Measurements from ENCODE around the gene FRMD3.

The FRMD3 gene

DNA sequence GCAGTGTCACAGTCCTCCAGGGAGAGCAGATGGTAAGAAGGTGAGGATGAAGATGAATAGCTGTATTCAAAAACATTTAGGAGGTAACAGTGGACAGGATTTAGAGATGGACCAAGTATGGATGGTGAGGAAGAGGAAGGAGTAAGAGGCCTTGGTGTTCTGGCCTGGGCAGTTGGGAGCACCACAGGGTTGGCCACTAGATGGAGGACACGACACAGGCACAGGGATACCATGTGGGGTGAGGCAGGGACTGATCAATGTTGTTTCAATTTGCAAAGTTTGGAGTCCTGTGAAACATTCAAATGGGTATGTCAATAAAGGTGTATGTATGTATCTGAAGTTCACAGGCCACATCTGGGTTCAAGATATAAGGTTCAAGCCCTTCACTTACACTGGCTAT is 334.2 kb downstream of the FRMD3 start:
- Histone ChIP-seq H3K27ac (ENCODE audit: low read depth, low read length) (no peak overlapping the region), H3K9me3 (ENCODE audit: control insufficient read depth, insufficient read depth, low read length) (no peaks in the 10 kb centered on the region), H3K4me1 (ENCODE audit: control insufficient read depth, insufficient read depth, low read length) (no peaks in the 10 kb centered on the region), H3K27me3 (ENCODE audit: control insufficient read depth, insufficient read depth, low read length) (no peaks in the 10 kb centered on the region), H3K36me3 (ENCODE audit: control insufficient read depth, insufficient read depth, low read length) (no peaks in the 10 kb centered on the region), H3K9ac (ENCODE audit: low read depth, low read length) (no peak overlapping the region), H3K4me3 (ENCODE audit: low read depth, low read length) (no peak overlapping the region)

DNA sequence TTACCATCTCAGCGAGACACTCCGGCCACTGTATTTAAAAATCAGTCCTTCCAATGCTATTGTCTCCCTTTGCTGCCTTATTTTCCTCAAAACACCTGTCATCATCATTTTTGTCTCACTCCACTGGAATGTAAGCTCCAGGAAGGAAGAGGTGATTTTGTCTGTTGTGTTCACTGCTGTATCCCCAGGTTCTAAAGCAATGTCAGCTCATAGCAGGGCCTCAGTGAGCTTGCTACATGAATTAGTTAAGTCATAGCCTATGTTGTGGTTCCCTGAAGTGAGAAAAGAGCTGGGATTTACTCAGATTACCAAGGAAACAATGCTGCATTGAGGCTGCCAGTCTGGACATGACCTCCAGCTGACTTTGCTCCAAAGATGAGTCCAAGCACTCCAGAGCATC is 337.7 kb downstream of the FRMD3 start:
- Histone ChIP-seq H3K27ac (ENCODE audit: low read depth, low read length) (no peak overlapping the region), H3K36me3 (ENCODE audit: control insufficient read depth, insufficient read depth, low read length) (no peaks in the 10 kb centered on the region), H3K4me1 (ENCODE audit: control insufficient read depth, insufficient read depth, low read length) (peaks cover 6% of the 10 kb centered on the region; the same call in 1 of the 2 replicates), H3K4me3 (ENCODE audit: low read depth, low read length) (no peak overlapping the region), H3K9me3 (ENCODE audit: control insufficient read depth, insufficient read depth, low read length) (no peaks in the 10 kb centered on the region), H3K27me3 (ENCODE audit: control insufficient read depth, insufficient read depth, low read length) (no peaks in the 10 kb centered on the region), H3K9ac (ENCODE audit: low read depth, low read length) (no peak overlapping the region)

DNA sequence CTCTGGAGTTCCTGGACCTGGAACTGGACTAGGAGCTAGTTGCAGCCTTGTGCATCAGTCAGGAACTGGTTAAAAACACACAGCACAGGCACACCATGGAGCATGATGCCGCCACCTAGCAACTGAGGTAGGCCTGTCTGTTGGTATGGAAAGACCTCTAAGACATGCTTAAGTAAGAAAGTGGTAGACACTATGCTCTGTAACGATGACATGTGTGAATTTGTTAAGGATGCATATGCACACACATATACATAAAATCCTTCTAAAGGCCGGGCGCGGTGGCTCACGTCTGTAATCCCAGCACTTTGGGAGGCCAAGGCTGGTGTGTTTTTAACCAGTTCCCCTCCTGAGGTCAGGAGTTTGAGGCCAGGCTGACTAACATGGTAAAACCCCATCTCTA is 338.4 kb downstream of the FRMD3 start:
- H3K4me1 ChIP-seq (ENCODE audit: control insufficient read depth, insufficient read depth, low read length), result peaks cover 6% of the 10 kb centered on the region; the same call in 1 of the 2 replicates
- no peaks in the 10 kb centered on the region for H3K27me3 ChIP-seq (ENCODE audit: control insufficient read depth, insufficient read depth, low read length)
- H3K4me3 ChIP-seq (ENCODE audit: low read depth, low read length), result no peak overlapping the region
- no peaks in the 10 kb centered on the region for H3K36me3 ChIP-seq (ENCODE audit: control insufficient read depth, insufficient read depth, low read length)
- no peaks in the 10 kb centered on the region for H3K9me3 ChIP-seq (ENCODE audit: control insufficient read depth, insufficient read depth, low read length)
- H3K27ac ChIP-seq (ENCODE audit: low read depth, low read length), result no peak overlapping the region
- no peak overlapping the region for H3K9ac ChIP-seq (ENCODE audit: low read depth, low read length)

DNA sequence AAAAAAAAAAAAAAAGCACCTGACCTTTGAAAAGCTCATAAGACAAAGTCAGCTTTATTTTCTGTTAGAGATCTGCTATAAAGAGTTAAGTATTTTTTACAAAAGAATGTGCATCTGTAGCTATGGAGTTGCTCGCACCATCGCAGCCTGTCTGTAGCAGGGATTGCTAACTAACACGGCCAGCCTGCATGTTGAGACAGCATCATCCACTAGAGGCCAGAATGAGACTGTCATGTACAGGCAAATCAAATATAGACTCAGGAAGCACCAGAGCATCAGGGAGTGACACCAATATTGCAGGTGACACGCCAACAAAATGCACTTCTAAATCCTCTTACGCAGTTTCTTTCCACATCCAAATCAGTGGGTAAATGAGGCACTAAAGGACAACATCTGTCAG is 339.0 kb downstream of the FRMD3 start:
- no peaks in the 10 kb centered on the region for H3K27me3 ChIP-seq (ENCODE audit: control insufficient read depth, insufficient read depth, low read length)
- H3K36me3 ChIP-seq (ENCODE audit: control insufficient read depth, insufficient read depth, low read length), result no peaks in the 10 kb centered on the region
- peaks cover 6% of the 10 kb centered on the region; the same call in 1 of the 2 replicates for H3K4me1 ChIP-seq (ENCODE audit: control insufficient read depth, insufficient read depth, low read length)
- no peak overlapping the region for H3K27ac ChIP-seq (ENCODE audit: low read depth, low read length)
- no peak overlapping the region for H3K4me3 ChIP-seq (ENCODE audit: low read depth, low read length)
- H3K9ac ChIP-seq (ENCODE audit: low read depth, low read length), result no peak overlapping the region
- no peaks in the 10 kb centered on the region for H3K9me3 ChIP-seq (ENCODE audit: control insufficient read depth, insufficient read depth, low read length)

DNA sequence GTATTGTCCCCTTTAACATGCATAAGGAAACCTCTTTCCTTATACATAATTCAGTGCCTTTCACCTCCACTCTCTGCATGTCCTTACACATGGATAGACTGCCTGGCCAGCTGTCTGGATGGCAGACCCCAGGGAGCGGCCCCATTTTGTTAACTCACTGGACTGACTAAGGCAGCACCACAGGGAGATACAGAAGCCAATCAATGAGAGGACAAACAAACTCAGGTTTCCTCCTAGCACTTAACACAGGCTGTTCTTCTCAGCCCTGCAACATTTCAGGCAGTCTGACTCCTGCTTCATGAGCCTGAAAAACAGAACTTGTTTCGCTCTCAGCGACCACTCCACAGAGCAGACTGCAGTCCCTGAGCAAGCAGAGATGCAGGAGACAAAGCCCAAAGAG is 339.8 kb downstream of the FRMD3 start:
- Histone ChIP-seq H3K9me3 (ENCODE audit: control insufficient read depth, insufficient read depth, low read length) (no peaks in the 10 kb centered on the region), H3K27me3 (ENCODE audit: control insufficient read depth, insufficient read depth, low read length) (no peaks in the 10 kb centered on the region), H3K36me3 (ENCODE audit: control insufficient read depth, insufficient read depth, low read length) (no peaks in the 10 kb centered on the region), H3K4me3 (ENCODE audit: low read depth, low read length) (no peak overlapping the region), H3K27ac (ENCODE audit: low read depth, low read length) (peak overlapping the region; percentile 62), H3K4me1 (ENCODE audit: control insufficient read depth, insufficient read depth, low read length) (peaks cover 6% of the 10 kb centered on the region; the same call in 1 of the 2 replicates), H3K9ac (ENCODE audit: low read depth, low read length) (no peak overlapping the region)

DNA sequence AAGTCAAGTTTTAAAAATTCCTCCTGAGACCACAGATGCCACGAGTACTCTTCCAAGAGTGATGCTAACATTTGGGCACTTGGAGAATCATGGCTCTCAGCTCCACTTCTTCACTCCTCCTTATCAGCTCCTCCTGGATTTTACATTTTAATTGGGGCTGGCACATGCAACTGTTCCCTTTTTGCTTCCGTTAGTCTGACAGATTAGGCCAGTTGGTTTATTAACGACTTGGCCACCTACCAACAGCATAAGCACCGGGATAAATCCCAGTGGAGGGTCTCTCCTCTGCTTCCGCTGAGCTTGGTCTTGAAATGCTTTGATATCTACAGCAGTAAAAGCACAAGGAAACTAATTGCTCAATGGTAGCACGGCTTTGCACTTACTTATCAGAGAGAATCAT is 340.6 kb downstream of the FRMD3 start:
- H3K9ac ChIP-seq (ENCODE audit: low read depth, low read length), result no peak overlapping the region
- no peaks in the 10 kb centered on the region for H3K27me3 ChIP-seq (ENCODE audit: control insufficient read depth, insufficient read depth, low read length)
- H3K4me3 ChIP-seq (ENCODE audit: low read depth, low read length), result no peak overlapping the region
- H3K4me1 ChIP-seq (ENCODE audit: control insufficient read depth, insufficient read depth, low read length), result peaks cover 6% of the 10 kb centered on the region; the same call in 1 of the 2 replicates
- no peaks in the 10 kb centered on the region for H3K36me3 ChIP-seq (ENCODE audit: control insufficient read depth, insufficient read depth, low read length)
- peak overlapping the region; percentile 62 for H3K27ac ChIP-seq (ENCODE audit: low read depth, low read length)
- no peaks in the 10 kb centered on the region for H3K9me3 ChIP-seq (ENCODE audit: control insufficient read depth, insufficient read depth, low read length)

DNA sequence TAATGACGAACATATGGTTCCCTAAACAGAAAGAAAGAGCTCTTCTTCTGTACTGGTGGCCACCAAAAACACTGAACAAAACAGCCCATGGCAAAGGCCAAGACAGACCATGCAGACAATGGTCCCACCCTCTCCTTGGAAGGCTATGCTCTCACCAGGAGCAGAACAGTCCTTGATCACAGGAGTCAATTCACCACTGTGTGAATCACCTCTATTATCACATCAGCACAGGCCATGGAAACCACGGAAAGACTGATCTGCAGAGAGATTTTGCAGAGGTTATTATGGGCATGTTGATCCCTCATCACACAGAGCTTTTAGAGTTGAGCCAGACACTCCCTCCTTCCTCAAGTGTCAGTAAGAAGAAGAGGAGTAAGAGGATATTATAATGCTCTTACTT is 341.3 kb downstream of the FRMD3 start:
- H3K36me3 ChIP-seq (ENCODE audit: control insufficient read depth, insufficient read depth, low read length), result no peaks in the 10 kb centered on the region
- H3K9ac ChIP-seq (ENCODE audit: low read depth, low read length), result no peak overlapping the region
- H3K4me1 ChIP-seq (ENCODE audit: control insufficient read depth, insufficient read depth, low read length), result peaks cover 6% of the 10 kb centered on the region; the same call in 1 of the 2 replicates
- no peak overlapping the region for H3K27ac ChIP-seq (ENCODE audit: low read depth, low read length)
- H3K27me3 ChIP-seq (ENCODE audit: control insufficient read depth, insufficient read depth, low read length), result no peaks in the 10 kb centered on the region
- H3K9me3 ChIP-seq (ENCODE audit: control insufficient read depth, insufficient read depth, low read length), result no peaks in the 10 kb centered on the region
- H3K4me3 ChIP-seq (ENCODE audit: low read depth, low read length), result no peak overlapping the region
